ENCODE measurements around the gene STK4. TPM values are rescaled to one million over a fixed set of nuclear protein-coding genes. Genes with fewer than 3 reads are reported as not detected.

Gene STK4
- total RNA-seq, 2 donors from 2014 or later, result 28.9 to 29.9 TPM

DNA sequence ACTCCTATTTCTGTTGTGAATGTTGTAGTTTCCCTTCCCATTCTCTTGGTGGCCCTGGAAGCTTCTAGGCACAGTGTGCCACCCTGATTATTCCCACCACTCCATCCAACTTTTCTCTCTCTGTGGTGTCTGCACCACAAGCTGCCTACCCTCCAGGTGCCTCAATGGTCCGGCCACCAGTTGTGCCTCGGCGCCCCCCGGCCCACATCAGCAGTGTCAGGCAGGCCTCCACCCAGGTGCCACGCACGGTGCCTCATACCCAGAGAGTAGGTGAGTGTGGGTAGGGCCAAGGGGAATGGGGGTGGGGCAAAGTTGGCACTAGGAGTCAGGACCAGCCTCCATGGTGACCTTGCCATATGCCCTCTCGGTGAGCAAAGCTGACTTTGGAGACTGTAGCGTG lies 33.4 kb upstream of the STK4 start:
- H3K4me1 ChIP-seq, result no peaks in the 10 kb centered on the region
- H3K36me3 ChIP-seq, result no peaks in the 10 kb centered on the region
- DNase-seq, result no peak
- TF ChIP-seq, protein P1, sequence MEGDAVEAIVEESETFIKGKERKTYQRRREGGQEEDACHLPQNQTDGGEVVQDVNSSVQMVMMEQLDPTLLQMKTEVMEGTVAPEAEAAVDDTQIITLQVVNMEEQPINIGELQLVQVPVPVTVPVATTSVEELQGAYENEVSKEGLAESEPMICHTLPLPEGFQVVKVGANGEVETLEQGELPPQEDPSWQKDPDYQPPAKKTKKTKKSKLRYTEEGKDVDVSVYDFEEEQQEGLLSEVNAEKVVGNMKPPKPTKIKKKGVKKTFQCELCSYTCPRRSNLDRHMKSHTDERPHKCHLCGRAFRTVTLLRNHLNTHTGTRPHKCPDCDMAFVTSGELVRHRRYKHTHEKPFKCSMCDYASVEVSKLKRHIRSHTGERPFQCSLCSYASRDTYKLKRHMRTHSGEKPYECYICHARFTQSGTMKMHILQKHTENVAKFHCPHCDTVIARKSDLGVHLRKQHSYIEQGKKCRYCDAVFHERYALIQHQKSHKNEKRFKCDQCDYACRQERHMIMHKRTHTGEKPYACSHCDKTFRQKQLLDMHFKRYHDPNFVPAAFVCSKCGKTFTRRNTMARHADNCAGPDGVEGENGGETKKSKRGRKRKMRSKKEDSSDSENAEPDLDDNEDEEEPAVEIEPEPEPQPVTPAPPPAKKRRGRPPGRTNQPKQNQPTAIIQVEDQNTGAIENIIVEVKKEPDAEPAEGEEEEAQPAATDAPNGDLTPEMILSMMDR (IDR thresholded peaks at IDR 0.05), result no peak
- H3K4me3 ChIP-seq, result no peak overlapping the region
- no peaks in the 10 kb centered on the region for H3K27me3 ChIP-seq
- intact Hi-C loops (cut with DNase I), result no loop called here
- H3K9me3 ChIP-seq, result no peaks in the 10 kb centered on the region
- H3K27ac ChIP-seq, result no peak overlapping the region
- no peak overlapping the region for H3K9ac ChIP-seq (ENCODE audit: low read depth in 2 of 2, low read length in 2 of 2)

GRCh38 chr20:44936510-44936909 lies 29.8 kb upstream of the STK4 start:
- H3K36me3 ChIP-seq, result no peaks in the 10 kb centered on the region
- no peaks in the 10 kb centered on the region for H3K4me1 ChIP-seq
- H3K9me3 ChIP-seq, result no peaks in the 10 kb centered on the region
- intact Hi-C loops (cut with DNase I), result no loop called here
- no peak overlapping the region for H3K27ac ChIP-seq
- H3K4me3 ChIP-seq, result no peak overlapping the region
- no peak overlapping the region for H3K9ac ChIP-seq (ENCODE audit: low read depth in 2 of 2, low read length in 2 of 2)
- TF ChIP-seq, protein P1 (IDR thresholded peaks at IDR 0.05), result no peak
- DNase-seq, result no peak
- H3K27me3 ChIP-seq, result no peaks in the 10 kb centered on the region

- H3K4me1 ChIP-seq, result no peaks in the 10 kb centered on the region
Observed at GRCh38 chr20:44938637-44939036, 27.7 kb upstream of the STK4 start.

DNA sequence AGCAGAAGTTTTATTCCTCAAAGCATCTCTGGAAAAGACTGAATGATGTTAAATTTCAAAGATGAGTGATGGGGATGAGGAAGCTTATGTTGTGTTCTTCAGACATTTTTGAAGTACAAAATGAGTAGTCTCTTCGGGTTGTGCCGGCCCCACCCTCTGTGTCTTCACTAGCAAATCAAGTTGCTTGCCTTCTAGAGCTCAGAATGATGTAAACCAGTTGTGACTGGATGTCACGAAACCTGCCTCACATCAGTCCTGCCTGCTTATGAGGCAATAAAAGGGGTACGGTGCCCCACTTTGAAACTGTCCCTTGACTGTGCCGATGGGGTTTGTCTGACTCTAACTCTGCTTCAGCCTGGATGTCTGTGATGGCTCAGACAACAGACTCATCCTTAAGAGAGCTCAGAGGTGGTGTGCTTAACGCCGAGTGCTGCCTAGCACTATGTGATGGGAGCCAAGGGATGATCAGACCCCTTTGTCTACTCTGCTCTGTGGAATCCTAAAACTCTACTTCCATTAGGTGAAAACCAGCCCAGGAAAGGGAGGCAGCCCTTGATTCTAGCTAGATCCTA lies 25.1 kb upstream of the STK4 start:
- Histone ChIP-seq H3K9ac (ENCODE audit: low read depth in 2 of 2, low read length in 2 of 2) (no peak overlapping the region), H3K27me3 (no peaks in the 10 kb centered on the region), H3K4me3 (no peak overlapping the region), H3K4me1 (no peaks in the 10 kb centered on the region), H3K9me3 (no peaks in the 10 kb centered on the region), H3K27ac (no peak overlapping the region), H3K36me3 (peaks cover 18% of the 10 kb centered on the region)
- TF ChIP-seq, protein P1 (IDR thresholded peaks at IDR 0.05), result no peak
- intact Hi-C loops (cut with DNase I), result no loop called here
- no peak for DNase-seq

More at GRCh38 chr20:44938637-44939036, 27.7 kb upstream of the STK4 start:
- H3K36me3 ChIP-seq, result peaks cover 8% of the 10 kb centered on the region
- intact Hi-C loops (cut with DNase I), result no loop called here
- no peaks in the 10 kb centered on the region for H3K9me3 ChIP-seq
- DNase-seq, result no peak
- H3K9ac ChIP-seq (ENCODE audit: low read depth in 2 of 2, low read length in 2 of 2), result no peak overlapping the region
- TF ChIP-seq, protein P1 (IDR thresholded peaks at IDR 0.05), result no peak
- no peaks in the 10 kb centered on the region for H3K27me3 ChIP-seq
- no peak overlapping the region for H3K27ac ChIP-seq
- H3K4me3 ChIP-seq, result no peak overlapping the region

DNA sequence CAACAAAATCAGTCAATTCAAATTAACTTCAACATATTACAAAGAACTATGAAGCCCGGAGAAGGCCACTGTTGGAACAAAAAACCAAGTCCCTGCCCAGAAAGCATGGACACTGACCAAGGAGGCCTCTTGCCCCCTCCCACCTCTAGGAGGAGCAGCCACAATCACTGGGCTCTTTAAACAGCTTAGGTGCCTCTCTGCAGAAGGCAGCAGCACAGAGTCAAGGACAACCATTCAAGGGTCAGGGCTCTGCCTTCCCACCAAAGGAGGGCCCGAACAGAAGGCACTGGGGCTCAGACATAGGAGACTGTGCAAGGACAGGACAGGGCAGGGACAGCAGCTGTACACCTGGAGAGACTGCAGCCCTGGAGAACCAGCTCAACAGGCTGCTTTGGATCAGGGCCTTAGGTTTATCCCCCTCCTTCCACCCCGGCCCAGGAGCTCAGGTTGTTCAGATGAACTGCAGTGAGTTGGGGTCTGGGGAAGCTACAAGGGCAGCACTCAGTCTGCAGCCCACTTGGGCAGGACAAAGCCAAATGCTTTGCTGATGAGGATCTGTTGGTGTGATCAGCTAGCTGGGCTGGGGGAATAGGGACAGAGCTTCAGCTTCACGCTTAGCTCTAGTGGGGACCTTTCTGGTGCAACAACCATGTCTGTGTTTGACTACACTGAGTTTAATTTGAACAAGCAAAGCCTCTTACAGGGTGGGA lies 23.9 kb upstream of the STK4 start:
- no peak overlapping the region for H3K4me3 ChIP-seq
- no peak for DNase-seq
- H3K27me3 ChIP-seq, result no peaks in the 10 kb centered on the region
- H3K27ac ChIP-seq, result no peak overlapping the region
- TF ChIP-seq, protein P1 (IDR thresholded peaks at IDR 0.05), result no peak
- intact Hi-C loops (cut with DNase I), result no loop called here
- H3K36me3 ChIP-seq, result peaks cover 21% of the 10 kb centered on the region
- no peaks in the 10 kb centered on the region for H3K9me3 ChIP-seq
- no peak overlapping the region for H3K9ac ChIP-seq (ENCODE audit: low read depth in 2 of 2, low read length in 2 of 2)
- H3K4me1 ChIP-seq, result no peaks in the 10 kb centered on the region

Measured in colonic mucosa (tissue), 4 donors.